ENCODE measurements around the gene PEX7.

- TF ChIP-seq CTCF (IDR thresholded peaks at IDR 0.05), result no peak
- no peak for TF ChIP-seq POLR2A (IDR thresholded peaks at IDR 0.05)
These were observed 122.7 kb downstream of the PEX7 start for GRCh38 chr6:136945072-136945471.
